Measurements from ENCODE around the gene CCDC141. TPM values are rescaled to one million over a fixed set of nuclear protein-coding genes. Genes with fewer than 3 reads are reported as not detected.

Gene CCDC141
- total and polyA plus RNA-seq, 2 experiments from 2014 or later = 3.0 to 7.2 TPM

- Histone ChIP-seq H4K20me1 (ENCODE audit: insufficient read depth, poor library complexity, severe bottlenecking) (no peaks in the 10 kb centered on the region), H3K9me2 (replicated peaks; ENCODE audit: insufficient read depth) (no peaks in the 10 kb centered on the region), H3K4me3 (no peak overlapping the region), H2AFZ (no peak overlapping the region), H3K36me3 (replicated peaks; ENCODE audit: insufficient read depth, low read depth) (no peaks in the 10 kb centered on the region), H3K4me2 (no peak overlapping the region), H3K79me2 (no peaks in the 10 kb centered on the region), H3K9me3 (ENCODE audit: low read depth) (no peaks in the 10 kb centered on the region), H3K4me1 (ENCODE audit: insufficient read depth) (peaks cover 4% of the 10 kb centered on the region), H3K27me3 (no peaks in the 10 kb centered on the region), H3K27ac (no peak overlapping the region)
- TF ChIP-seq EZH2 (IDR thresholded peaks at IDR 0.05; ENCODE audit: borderline replicate concordance) (no peak), EZH2phosphoT487 (IDR thresholded peaks at IDR 0.05; ENCODE audit: low read depth, severe bottlenecking, unreplicated experiment) (no peak)
- TF ChIP-seq, protein P1, sequence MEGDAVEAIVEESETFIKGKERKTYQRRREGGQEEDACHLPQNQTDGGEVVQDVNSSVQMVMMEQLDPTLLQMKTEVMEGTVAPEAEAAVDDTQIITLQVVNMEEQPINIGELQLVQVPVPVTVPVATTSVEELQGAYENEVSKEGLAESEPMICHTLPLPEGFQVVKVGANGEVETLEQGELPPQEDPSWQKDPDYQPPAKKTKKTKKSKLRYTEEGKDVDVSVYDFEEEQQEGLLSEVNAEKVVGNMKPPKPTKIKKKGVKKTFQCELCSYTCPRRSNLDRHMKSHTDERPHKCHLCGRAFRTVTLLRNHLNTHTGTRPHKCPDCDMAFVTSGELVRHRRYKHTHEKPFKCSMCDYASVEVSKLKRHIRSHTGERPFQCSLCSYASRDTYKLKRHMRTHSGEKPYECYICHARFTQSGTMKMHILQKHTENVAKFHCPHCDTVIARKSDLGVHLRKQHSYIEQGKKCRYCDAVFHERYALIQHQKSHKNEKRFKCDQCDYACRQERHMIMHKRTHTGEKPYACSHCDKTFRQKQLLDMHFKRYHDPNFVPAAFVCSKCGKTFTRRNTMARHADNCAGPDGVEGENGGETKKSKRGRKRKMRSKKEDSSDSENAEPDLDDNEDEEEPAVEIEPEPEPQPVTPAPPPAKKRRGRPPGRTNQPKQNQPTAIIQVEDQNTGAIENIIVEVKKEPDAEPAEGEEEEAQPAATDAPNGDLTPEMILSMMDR (IDR thresholded peaks at IDR 0.05; ENCODE audit: poor library complexity) = no peak
- DNase-seq (ENCODE audit: low spot score) = no peak
- 89% methylated on average over 2 of the region's 2 CpGs for WGBS (ENCODE audit: low lambda C conversion rate, missing lambda C conversion rate)
These were observed 137.4 kb downstream of the CCDC141 start for GRCh38 chr2:178912416-178913048.

GRCh38 chr2:178911039-178911438 is 138.9 kb downstream of the CCDC141 start:
- Histone ChIP-seq H3K27ac (no peak overlapping the region), H3K4me1 (ENCODE audit: insufficient read depth) (peaks cover 4% of the 10 kb centered on the region), H3K4me3 (no peak overlapping the region), H3K9me2 (replicated peaks; ENCODE audit: insufficient read depth) (no peaks in the 10 kb centered on the region), H3K27me3 (no peaks in the 10 kb centered on the region), H3K36me3 (replicated peaks; ENCODE audit: insufficient read depth, low read depth) (no peaks in the 10 kb centered on the region), H3K79me2 (no peaks in the 10 kb centered on the region), H3K9me3 (ENCODE audit: low read depth) (no peaks in the 10 kb centered on the region), H3K4me2 (no peak overlapping the region), H2AFZ (no peak overlapping the region), H4K20me1 (ENCODE audit: insufficient read depth, poor library complexity, severe bottlenecking) (no peaks in the 10 kb centered on the region)
- TF ChIP-seq EZH2phosphoT487 (IDR thresholded peaks at IDR 0.05; ENCODE audit: low read depth, severe bottlenecking, unreplicated experiment) (no peak), EZH2 (IDR thresholded peaks at IDR 0.05; ENCODE audit: borderline replicate concordance) (no peak)
- TF ChIP-seq, protein P1 (IDR thresholded peaks at IDR 0.05; ENCODE audit: poor library complexity) = no peak
- 78% methylated on average over 2 of the region's 2 CpGs for WGBS (ENCODE audit: low lambda C conversion rate, missing lambda C conversion rate)
- DNase-seq (ENCODE audit: low spot score) = no peak

GRCh38 chr2:178910005-178910404 is 139.9 kb downstream of the CCDC141 start:
- Histone ChIP-seq H3K79me2 (no peaks in the 10 kb centered on the region), H2AFZ (no peak overlapping the region)
- WGBS (ENCODE audit: low lambda C conversion rate, missing lambda C conversion rate) = 50% methylated on average over 5 of the region's 5 CpGs

More at GRCh38 chr2:178910005-178910404, 139.9 kb downstream of the CCDC141 start:
- Histone ChIP-seq H3K4me1 (ENCODE audit: insufficient read depth) (peaks cover 4% of the 10 kb centered on the region), H3K36me3 (replicated peaks; ENCODE audit: insufficient read depth, low read depth) (no peaks in the 10 kb centered on the region), H3K9me3 (ENCODE audit: low read depth) (no peaks in the 10 kb centered on the region), H3K27me3 (no peaks in the 10 kb centered on the region), H3K9me2 (replicated peaks; ENCODE audit: insufficient read depth) (no peaks in the 10 kb centered on the region), H3K4me3 (no peak overlapping the region), H3K4me2 (no peak overlapping the region), H4K20me1 (ENCODE audit: insufficient read depth, poor library complexity, severe bottlenecking) (no peaks in the 10 kb centered on the region), H3K27ac (no peak overlapping the region)
- no peak for DNase-seq (ENCODE audit: low spot score)
- TF ChIP-seq EZH2phosphoT487 (IDR thresholded peaks at IDR 0.05; ENCODE audit: low read depth, severe bottlenecking, unreplicated experiment) = no peak
- TF ChIP-seq, protein P1 (IDR thresholded peaks at IDR 0.05; ENCODE audit: poor library complexity) = no peak
- no peak for TF ChIP-seq EZH2 (IDR thresholded peaks at IDR 0.05; ENCODE audit: borderline replicate concordance)

Data from hepatocyte (in vitro differentiated cells).